Duodenal mucosa (tissue), 2 donors: ENCODE measurements around the gene STX16.
"Not testable (repeated sequence)": the region's sequence is repeated elsewhere in the genome, so short reads cannot be mapped to it uniquely, and the experiment has no call there.

Experiments
- H3K27ac ChIP-seq: one replicate; pipeline ENCODE4 v1.7.0; 2013; ENCODE audit warnings: low read depth, low read length
- H3K27me3 ChIP-seq, 2 donors: one replicate each; pipeline ENCODE4 v1.7.0; 2013; ENCODE audit warnings: low read length in 2 of 2, control low read depth in 1 of 2; ENCODE audit not compliant: insufficient read depth in 2 of 2, control insufficient read depth in 1 of 2
- H3K36me3 ChIP-seq, 2 donors: one replicate each; pipeline ENCODE4 v1.7.0; 2013; ENCODE audit warnings: low read length in 2 of 2, control low read depth in 1 of 2; ENCODE audit not compliant: insufficient read depth in 2 of 2, control insufficient read depth in 1 of 2
- H3K4me1 ChIP-seq, 2 donors: one replicate each; pipeline ENCODE4 v1.7.0; 2013; ENCODE audit warnings: low read length in 2 of 2, control low read depth in 1 of 2; ENCODE audit not compliant: insufficient read depth in 2 of 2, control insufficient read depth in 1 of 2
- H3K4me3 ChIP-seq, 2 donors: one replicate each; pipeline ENCODE4 v1.7.0; 2013; ENCODE audit warnings: low read length in 2 of 2, low read depth in 1 of 2
- H3K9ac ChIP-seq, 2 donors: one replicate each; pipeline ENCODE4 v1.7.0; 2013; ENCODE audit warnings: low read length in 2 of 2, low read depth in 1 of 2
- H3K9me3 ChIP-seq, 2 donors: one replicate each; pipeline ENCODE4 v1.7.0; 2013; ENCODE audit warnings: low read length in 2 of 2, control low read depth in 1 of 2; ENCODE audit not compliant: control insufficient read depth in 1 of 2

Gene STX16

GRCh38 chr20:58723628-58723984 lies 72.5 kb downstream of the STX16 start:
- H3K27me3 ChIP-seq, result peaks cover 6 to 7% of the 10 kb centered on the region in 2 donors

GRCh38 chr20:58726156-58726555 lies 75.1 kb downstream of the STX16 start:
- not testable (repeated sequence) for H3K9me3 ChIP-seq, H3K27ac ChIP-seq, H3K27me3 ChIP-seq, H3K36me3 ChIP-seq, H3K9ac ChIP-seq, H3K4me3 ChIP-seq, H3K4me1 ChIP-seq

More at GRCh38 chr20:58723628-58723984, 72.5 kb downstream of the STX16 start:
- H3K4me1 ChIP-seq, result no peaks in the 10 kb centered on the region
- no peak overlapping the region for H3K4me3 ChIP-seq
- H3K9me3 ChIP-seq, result no peaks in the 10 kb centered on the region
- no peaks in the 10 kb centered on the region for H3K36me3 ChIP-seq
- H3K9ac ChIP-seq, result no peak overlapping the region
- no peak overlapping the region for H3K27ac ChIP-seq
